ENCODE results near the gene SMAD1. TPM values are rescaled to one million over a fixed set of nuclear protein-coding genes. Genes with fewer than 3 reads are reported as not detected.
"Not testable (repeated sequence)": the region's sequence is repeated elsewhere in the genome, so short reads cannot be mapped to it uniquely, and the experiment has no call there.

SMAD1 gene
- total RNA-seq, 1 donor from 2014 or later = 12.5 TPM

DNA sequence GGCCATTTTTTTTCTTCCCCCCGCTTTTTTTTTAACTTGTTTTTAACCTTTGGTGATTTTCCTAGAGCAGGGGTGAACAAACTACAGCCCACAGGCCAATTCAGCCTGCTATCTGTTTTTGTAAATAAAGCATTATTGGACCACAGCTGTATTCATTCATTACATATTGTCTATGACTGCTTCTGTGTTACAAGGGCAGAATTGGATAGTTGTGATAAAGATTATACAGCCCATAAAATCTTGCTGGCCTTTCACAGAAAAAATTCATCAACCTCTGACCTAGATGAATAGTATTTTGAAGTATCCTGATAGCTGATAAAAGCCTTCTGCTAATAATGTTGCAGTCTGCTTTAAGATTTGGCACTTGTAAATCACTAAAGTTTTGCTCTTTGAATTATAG lies 63.4 kb downstream of the SMAD1 start:
- ATAC-seq (no peak), DNase-seq (no peak)
- intact Hi-C loops (cut with micrococcal nuclease) = loop anchor here (5.0 kb wide), 1 partner anchor 63 kb away; the partner anchor contains the start of gene SMAD1

DNA sequence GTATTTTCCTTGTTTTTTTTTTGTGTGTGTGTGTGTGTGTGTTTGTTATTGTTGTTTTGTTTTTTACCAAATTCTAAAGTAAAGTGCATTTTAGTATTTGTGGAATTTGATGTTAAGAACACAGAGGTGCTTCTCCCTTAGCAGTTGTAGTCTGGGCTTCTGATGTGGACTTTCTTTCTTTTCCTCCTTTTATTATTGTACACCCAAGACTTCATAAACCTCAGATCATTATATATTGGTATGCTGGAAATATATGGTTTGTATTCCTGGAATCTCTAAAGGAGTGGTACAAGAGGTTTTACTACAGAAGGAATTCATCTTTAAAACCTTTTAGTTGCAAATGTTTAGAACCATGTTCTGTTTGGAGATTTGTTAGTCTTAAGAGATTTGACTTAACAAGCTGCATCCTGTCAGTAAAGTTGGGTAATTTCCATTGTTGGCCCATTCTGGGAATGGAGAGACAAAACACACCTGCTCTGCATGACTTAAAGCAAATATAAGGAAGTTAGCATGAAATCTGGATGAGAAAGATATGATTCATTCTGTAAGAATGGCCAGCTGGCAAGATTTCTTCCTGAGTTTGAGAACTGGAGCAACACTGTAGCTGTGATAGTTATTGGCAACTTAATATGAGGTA lies 64.0 kb downstream of the SMAD1 start:
- DNase-seq (no peak), ATAC-seq (peak; percentile 80)
- intact Hi-C loops (cut with micrococcal nuclease) = loop anchor here (5.0 kb wide), 1 partner anchor 63 kb away; the partner anchor contains the start of gene SMAD1

DNA sequence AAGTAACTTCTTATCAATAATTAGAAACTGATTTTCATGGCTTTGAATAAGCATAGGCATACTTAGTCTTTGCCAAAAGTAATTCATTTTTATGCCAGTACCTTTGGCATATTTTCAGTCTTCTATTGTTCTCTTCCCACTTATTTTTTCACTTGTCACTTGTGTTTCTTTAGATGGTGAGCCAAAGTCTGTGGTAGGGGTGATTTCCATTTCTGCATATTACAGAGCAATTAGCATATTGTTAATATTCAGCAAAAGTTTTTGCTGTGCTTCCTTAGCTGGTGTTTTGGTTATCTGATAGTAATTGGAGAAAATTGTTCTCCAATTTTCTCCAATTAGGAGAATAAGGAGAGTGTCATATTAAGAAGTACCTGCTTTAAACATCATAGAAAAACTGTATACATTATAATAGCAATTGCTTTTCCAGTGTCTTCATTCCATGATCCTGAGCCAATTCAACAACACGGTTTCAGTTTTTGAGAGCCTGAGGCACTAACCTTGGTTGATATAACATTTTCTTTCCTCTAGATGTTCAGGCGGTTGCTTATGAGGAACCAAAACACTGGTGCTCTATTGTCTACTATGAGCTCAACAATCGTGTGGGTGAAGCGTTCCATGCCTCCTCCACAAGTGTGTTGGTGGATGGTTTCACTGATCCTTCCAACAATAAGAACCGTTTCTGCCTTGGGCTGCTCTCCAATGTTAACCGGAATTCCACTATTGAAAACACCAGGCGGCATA lies 64.7 kb downstream of the SMAD1 start:
- intact Hi-C loops (cut with micrococcal nuclease) = loop anchor here (5.0 kb wide), 1 partner anchor 64 kb away; the partner anchor contains the start of gene SMAD1
- DNase-seq = no peak
- peak; percentile 34 for ATAC-seq

DNA sequence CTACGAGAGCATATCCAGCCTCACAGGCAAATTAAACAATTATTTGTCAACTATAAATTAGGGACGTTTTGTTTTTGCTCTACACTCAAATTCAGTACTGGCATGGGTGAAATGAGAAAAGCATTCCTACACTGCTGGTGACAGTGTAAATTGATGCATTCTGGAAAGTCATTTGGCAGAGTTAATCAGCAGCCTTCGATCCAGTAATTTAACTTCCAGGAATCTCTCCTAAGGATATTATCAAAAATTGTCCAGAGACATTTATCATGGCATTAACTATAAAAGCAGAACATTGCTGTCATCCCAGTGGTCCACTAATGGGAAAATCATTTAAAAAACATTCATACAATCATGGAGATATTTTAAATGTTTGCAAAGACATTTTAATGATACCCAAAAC lies 70.0 kb downstream of the SMAD1 start:
- intact Hi-C loops (cut with micrococcal nuclease) = no loop called here
- no peak for ATAC-seq
- no peak for DNase-seq

DNA sequence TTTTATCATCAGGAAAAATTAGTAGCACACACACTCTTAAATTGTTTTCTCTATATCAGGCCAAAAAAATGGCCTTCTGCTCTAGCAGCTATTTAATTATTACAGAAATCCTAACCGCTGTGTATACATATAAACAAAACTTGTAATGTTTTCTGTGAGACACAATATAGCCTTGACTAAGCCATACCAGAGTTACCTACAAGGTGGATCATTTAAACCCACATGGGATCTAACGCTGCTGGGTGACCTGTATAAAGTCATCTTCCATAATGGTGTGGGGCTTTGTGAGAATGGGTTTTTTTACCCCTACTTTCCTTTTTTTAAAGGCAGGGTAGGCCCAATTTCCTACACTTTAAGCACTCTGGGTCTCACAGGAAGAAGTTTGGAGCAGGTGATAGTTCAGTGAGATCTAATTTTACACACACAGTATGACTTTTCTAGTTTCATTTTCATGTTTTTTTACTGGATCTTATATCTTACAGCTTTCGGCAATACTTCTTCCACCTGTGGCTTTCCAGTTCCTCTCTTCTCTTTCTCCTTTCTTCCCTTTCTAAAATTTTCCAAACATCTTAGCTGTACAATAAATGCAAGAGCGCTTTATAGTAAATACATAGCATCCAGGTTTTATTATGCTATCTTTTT lies 70.6 kb downstream of the SMAD1 start:
- intact Hi-C loops (cut with micrococcal nuclease) = no loop called here
- DNase-seq (no peak), ATAC-seq (no peak)

DNA sequence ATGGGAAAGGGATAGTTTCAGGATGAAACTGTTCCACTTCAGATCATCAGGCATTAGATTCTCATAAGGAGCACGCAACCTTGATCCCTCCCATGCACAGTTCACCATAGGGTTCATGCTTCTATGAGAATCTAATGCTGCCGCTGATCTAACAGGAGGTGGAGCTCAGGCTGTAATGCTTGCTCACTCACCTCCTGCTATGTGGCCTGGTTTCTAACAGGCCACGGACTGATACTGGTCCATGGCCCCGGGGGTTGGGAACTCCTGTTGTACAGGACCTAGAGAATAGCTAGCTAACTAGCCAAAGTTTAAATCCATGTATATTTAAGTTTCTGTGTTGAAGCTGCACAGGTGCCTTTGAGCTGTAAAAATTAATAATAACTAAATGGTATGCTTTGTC lies 71.7 kb downstream of the SMAD1 start:
- DNase-seq (no peak), ATAC-seq (no peak)
- intact Hi-C loops (cut with micrococcal nuclease) = no loop called here

- intact Hi-C loops (cut with micrococcal nuclease) = loop anchor here (5.0 kb wide), 1 partner anchor 322 kb away; no protein-coding TSS in a partner anchor
These were observed 73.0 kb downstream of the SMAD1 start for GRCh38 chr4:145554691-145555090.

DNA sequence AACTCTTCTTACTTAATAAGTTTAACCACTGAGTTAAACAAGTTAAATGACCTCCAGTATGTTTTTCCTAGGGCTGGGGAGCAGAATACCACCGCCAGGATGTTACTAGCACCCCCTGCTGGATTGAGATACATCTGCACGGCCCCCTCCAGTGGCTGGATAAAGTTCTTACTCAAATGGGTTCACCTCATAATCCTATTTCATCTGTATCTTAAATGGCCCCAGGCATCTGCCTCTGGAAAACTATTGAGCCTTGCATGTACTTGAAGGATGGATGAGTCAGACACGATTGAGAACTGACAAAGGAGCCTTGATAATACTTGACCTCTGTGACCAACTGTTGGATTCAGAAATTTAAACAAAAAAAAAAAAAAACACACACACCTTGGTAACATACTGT lies 76.1 kb downstream of the SMAD1 start:
- intact Hi-C loops (cut with micrococcal nuclease) = loop anchor here (5.0 kb wide), 1 partner anchor 325 kb away; no protein-coding TSS in a partner anchor
- peak; percentile 37 for DNase-seq
- peak; percentile 86 for ATAC-seq

More at GRCh38 chr4:145554691-145555090, 73.0 kb downstream of the SMAD1 start:
- DNase-seq = no peak
- no peak for ATAC-seq

- intact Hi-C loops (cut with micrococcal nuclease) = no loop called here
- DNase-seq = no peak
- ATAC-seq = no peak
These were observed 81.8 kb downstream of the SMAD1 start for GRCh38 chr4:145563293-145563985.

- ATAC-seq = no peak
- intact Hi-C loops (cut with micrococcal nuclease) = no loop called here
- DNase-seq = no peak
These were observed 82.9 kb downstream of the SMAD1 start for GRCh38 chr4:145564540-145564939.

DNA sequence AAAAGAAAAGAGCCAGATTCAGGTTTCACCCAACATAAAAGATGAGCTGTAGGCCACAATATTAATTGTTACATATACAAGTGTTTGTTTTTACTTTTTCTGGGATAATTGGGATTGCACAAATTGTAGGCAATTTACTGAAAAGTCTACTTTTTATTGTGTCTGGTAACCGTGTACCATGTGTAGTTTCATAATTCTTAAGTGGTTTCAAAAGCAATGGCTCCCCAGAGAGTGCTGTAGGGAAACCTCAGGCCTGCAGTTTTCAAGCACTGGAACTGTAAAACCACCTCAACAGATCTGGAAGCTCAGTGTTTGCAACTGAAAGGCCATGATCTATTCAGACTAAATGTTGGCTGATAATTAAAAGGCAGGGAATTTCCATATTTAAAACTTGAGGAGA lies 83.7 kb downstream of the SMAD1 start:
- ATAC-seq (no peak), DNase-seq (no peak)
- intact Hi-C loops (cut with micrococcal nuclease) = no loop called here

- DNase-seq (no peak), ATAC-seq (no peak)
- intact Hi-C loops (cut with micrococcal nuclease) = no loop called here
These were observed 84.5 kb downstream of the SMAD1 start for GRCh38 chr4:145566086-145566708.

DNA sequence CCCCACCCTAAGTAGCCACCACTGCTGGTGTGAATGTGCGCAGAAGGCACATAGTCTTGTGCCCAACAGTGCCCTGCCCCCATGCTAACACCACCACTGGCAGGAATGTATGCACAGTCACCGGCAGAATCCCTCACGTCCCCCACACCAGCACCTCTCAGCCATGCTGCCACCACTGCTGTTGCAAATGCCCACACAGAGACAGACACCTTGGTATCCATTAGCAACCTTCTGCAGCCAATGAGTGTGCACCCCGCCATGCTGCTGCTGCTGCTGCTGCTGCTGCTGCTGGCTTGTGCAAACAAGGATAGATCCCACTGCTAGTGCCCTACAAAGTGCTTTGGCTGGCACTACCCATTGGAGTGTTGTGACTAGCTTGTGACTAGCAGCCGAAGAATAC lies 85.1 kb downstream of the SMAD1 start:
- intact Hi-C loops (cut with micrococcal nuclease) = no loop called here
- DNase-seq (no peak), ATAC-seq (no peak)

DNA sequence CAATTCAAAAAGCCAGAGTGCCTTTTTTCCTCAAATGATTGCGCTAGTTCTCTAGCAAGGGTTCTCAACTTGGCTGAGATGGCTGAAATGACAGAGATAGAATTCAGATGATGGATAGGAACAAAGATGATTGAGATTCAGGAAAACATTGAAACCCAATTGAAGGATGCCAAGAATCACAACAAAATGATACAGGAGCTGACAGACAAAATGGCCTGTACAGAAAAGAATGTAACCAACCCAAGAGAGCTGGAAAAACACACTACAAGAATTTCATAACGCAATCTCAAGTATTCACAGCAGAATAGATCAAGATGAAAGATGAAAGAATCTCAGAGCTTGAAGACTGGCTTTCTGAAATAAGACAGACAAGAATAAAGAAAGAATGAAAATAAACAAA lies 85.9 kb downstream of the SMAD1 start:
- intact Hi-C loops (cut with micrococcal nuclease) = no loop called here
- no peak for ATAC-seq
- no peak for DNase-seq

GRCh38 chr4:145574546-145574945 lies 92.9 kb downstream of the SMAD1 start:
- DNase-seq; intact Hi-C loops (cut with micrococcal nuclease); ATAC-seq: not testable (repeated sequence)

- ATAC-seq (no peak), DNase-seq (no peak)
- intact Hi-C loops (cut with micrococcal nuclease) = no loop called here
These were observed 99.3 kb downstream of the SMAD1 start for GRCh38 chr4:145580906-145581305.

DNA sequence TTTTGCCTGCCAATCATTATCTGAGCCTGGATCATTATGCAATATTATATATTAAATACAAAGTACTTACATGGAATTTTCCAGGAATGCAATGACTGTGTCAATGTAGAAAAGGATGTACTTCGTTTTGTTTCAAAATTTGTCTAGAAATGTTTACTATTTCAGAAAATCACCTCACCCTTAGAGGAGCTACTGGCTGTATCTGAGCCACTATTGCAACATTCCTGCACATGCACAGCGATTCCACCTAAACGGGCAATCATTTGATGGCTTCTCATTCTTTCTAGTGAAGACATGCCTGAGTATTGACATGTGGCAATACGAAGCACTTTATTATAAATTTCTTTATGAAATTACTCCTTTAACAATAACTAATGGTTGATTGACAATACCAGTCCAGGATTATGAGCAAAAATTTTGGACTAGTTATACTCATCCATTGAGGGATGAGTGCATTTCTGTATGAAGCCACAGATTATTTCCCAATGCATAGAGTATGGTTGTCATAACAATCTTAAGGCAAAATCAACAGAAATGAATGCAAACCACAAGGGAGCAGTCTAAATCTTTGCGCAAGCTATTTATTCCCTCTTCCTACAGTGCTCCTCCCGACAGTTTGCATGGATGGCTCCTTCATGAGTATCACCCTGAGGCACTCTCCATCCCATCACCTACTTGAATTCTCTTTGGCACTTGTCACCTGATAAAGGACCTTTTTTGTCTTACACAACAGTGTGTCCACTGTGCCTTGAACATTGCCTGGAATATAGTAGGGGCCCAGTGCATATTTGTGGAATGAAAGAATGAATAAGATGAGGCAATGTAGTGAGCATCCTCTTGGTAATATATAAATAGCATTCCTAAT lies 101.8 kb downstream of the SMAD1 start:
- DNase-seq = no peak
- intact Hi-C loops (cut with micrococcal nuclease) = no loop called here
- ATAC-seq = no peak

- no peak for DNase-seq
- intact Hi-C loops (cut with micrococcal nuclease) = no loop called here
- no peak for ATAC-seq
These were observed 105.6 kb downstream of the SMAD1 start for GRCh38 chr4:145587088-145587754.
